ENCODE measurements around the gene GPS1. TPM values are rescaled to one million over a fixed set of nuclear protein-coding genes. Genes with fewer than 3 reads are reported as not detected.

Gene GPS1
- total RNA-seq, 1 donor from 2014 or later = 102 TPM

DNA sequence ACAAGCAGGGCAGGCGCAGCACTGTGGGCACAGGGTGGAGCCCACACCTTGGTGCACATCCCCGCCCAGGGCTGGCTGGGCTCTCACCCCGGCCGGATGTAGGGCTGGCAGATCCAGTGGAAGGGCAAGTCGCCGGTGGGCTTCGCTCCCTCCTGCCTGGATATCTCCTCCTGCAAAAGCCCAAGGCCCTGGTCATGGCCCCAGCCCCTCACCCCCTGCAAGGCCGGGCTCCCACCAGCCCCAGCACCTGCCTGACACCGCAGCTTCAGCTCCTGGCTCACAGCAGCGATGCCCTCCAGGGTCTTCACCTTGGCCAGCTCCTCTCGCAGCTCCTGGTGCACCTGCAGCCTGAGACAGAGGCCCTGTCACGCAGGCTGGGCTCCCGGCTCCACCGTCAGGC lies 8.9 kb downstream of the GPS1 start:
- no peaks in the 10 kb centered on the region for H3K9me3 Mint-ChIP-seq (ENCODE audit: unreplicated experiment)
- H3K36me3 ChIP-seq (ENCODE audit: insufficient read depth, low read length) = peaks cover 5% of the 10 kb centered on the region
- no peak for TF ChIP-seq EZH2 (IDR thresholded peaks at IDR 0.05; ENCODE audit: insufficient read depth, low read length)
- no peak for TF ChIP-seq CTCF (IDR thresholded peaks at IDR 0.05; ENCODE audit: insufficient read depth, low read depth, low read length)

DNA sequence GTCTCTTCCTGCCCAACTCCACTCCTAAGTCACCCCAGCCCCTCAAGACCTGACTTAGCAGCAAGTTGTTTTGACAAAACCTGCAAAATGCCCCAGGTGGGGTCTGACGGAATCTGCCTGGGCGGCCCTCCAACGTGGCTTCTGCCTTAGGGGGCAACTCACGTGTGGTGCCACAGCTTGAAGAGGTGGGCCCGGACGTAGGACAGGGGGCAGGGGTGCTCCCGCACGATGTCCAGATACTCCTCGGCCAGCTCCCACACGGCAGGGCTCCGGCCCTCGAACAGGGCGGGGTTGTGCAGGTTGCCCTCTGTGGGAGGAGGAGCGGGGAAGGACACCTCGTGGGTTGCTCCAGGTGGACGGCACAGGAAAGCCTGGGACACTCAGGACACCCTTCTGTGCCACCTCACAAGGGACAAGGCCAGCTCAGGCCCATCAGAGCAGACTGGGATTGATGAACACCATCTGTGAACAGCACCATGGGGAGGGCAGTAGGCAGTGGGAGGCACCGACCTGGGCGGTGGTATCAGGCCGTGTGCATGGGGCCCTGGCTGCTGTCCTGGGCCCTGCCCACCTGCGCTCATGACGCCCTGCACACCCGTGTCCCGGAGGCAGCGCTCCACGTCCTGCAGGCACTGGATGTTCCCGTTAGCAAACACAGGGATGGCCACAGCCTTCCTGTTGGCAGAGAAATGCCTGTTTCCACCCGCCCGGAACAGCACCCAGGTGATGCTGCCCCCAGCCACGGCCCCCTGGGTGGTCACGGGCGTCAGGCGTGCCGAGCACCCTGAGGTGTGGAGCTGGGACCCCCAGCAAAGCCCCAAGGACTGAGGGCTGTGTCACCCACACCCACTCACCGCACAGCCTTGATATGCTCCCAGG lies 9.6 kb downstream of the GPS1 start:
- no peaks in the 10 kb centered on the region for H3K27me3 ChIP-seq (ENCODE audit: insufficient read depth, low read length)
- peaks cover 29% of the 10 kb centered on the region for H3K79me2 ChIP-seq (ENCODE audit: insufficient read depth, low read length)
- H3K36me3 Mint-ChIP-seq (ENCODE audit: low read depth, unreplicated experiment) = peaks cover 3% of the 10 kb centered on the region
- peaks cover 48% of the 10 kb centered on the region for H4K20me1 ChIP-seq (ENCODE audit: insufficient read depth, low read length)
- H3K27ac ChIP-seq (ENCODE audit: low read depth, low read length) = no peak overlapping the region
- DNase-seq (ENCODE audit: low read depth) (no peak), FAIRE-seq (no peak)
- H3K36me3 ChIP-seq (ENCODE audit: insufficient read depth, low read length) = peaks cover 5% of the 10 kb centered on the region
- H3K4me1 ChIP-seq (ENCODE audit: insufficient read depth, low read length) = peaks cover 12% of the 10 kb centered on the region
- no peaks in the 10 kb centered on the region for H3K9me3 Mint-ChIP-seq (ENCODE audit: unreplicated experiment)
- no peak overlapping the region for H3K4me3 Mint-ChIP-seq (ENCODE audit: unreplicated experiment)
- no peak overlapping the region for H3K4me2 ChIP-seq (ENCODE audit: low read length)
- no peak overlapping the region for H3K27ac Mint-ChIP-seq (ENCODE audit: unreplicated experiment)
- no peak for TF ChIP-seq EZH2 (IDR thresholded peaks at IDR 0.05; ENCODE audit: insufficient read depth, low read length)
- TF ChIP-seq CTCF (IDR thresholded peaks at IDR 0.05; ENCODE audit: insufficient read depth, low read depth, low read length) = no peak
- H3K27me3 Mint-ChIP-seq (ENCODE audit: low read depth, unreplicated experiment) = no peaks in the 10 kb centered on the region
- H2AFZ ChIP-seq (ENCODE audit: low read depth, low read length) = no peak overlapping the region
- no peak overlapping the region for H3K4me3 ChIP-seq (ENCODE audit: insufficient read depth, low read depth, low read length)
- no peaks in the 10 kb centered on the region for H3K9me3 ChIP-seq (ENCODE audit: insufficient read depth, low read depth, low read length)
- no peak overlapping the region for H3K9ac ChIP-seq (ENCODE audit: low read length)
- no peaks in the 10 kb centered on the region for H3K4me1 Mint-ChIP-seq (ENCODE audit: low read depth, unreplicated experiment)

More for the DNA sequence above, 8.9 kb downstream of the GPS1 start:
- Histone ChIP-seq H3K4me1 (ENCODE audit: insufficient read depth, low read length) (peaks cover 7% of the 10 kb centered on the region), H3K27ac (ENCODE audit: low read depth, low read length) (no peak overlapping the region), H2AFZ (ENCODE audit: low read depth, low read length) (no peak overlapping the region), H3K4me2 (ENCODE audit: low read length) (no peak overlapping the region), H3K9me3 (ENCODE audit: insufficient read depth, low read depth, low read length) (no peaks in the 10 kb centered on the region), H3K9ac (ENCODE audit: low read length) (no peak overlapping the region), H3K79me2 (ENCODE audit: insufficient read depth, low read length) (peaks cover 23% of the 10 kb centered on the region), H3K4me3 (ENCODE audit: insufficient read depth, low read depth, low read length) (no peak overlapping the region), H3K27me3 (ENCODE audit: insufficient read depth, low read length) (no peaks in the 10 kb centered on the region), H4K20me1 (ENCODE audit: insufficient read depth, low read length) (peaks cover 54% of the 10 kb centered on the region)
- no peaks in the 10 kb centered on the region for H3K27me3 Mint-ChIP-seq (ENCODE audit: low read depth, unreplicated experiment)
- no peak for DNase-seq (ENCODE audit: low read depth)
- H3K4me3 Mint-ChIP-seq (ENCODE audit: unreplicated experiment) = no peak overlapping the region
- peaks cover 3% of the 10 kb centered on the region for H3K36me3 Mint-ChIP-seq (ENCODE audit: low read depth, unreplicated experiment)
- no peak for FAIRE-seq
- no peaks in the 10 kb centered on the region for H3K4me1 Mint-ChIP-seq (ENCODE audit: low read depth, unreplicated experiment)
- H3K27ac Mint-ChIP-seq (ENCODE audit: unreplicated experiment) = no peak overlapping the region
